Measurements from ENCODE around the gene SDSL. TPM values are rescaled to one million over a fixed set of nuclear protein-coding genes. Genes with fewer than 3 reads are reported as not detected.

The SDSL gene
- total RNA-seq (10 to 100 TPM in 1 of 2 donors, 1 to 10 TPM in 1; 3.0 to 15.5 TPM), polyA plus RNA-seq (10 to 100 TPM; 10.6 to 25.8 TPM)
- long read RNA-seq, donor 1, partial matches to known transcripts = 0 of 2 reads
- long read RNA-seq, donor 1, other reads (novel, unspliced or antisense) = 0 of 2 reads
- long read RNA-seq, donor 2, partial matches to known transcripts = 0 of 2 reads
- long read RNA-seq, donor 2, other reads (novel, unspliced or antisense) = 0 of 2 reads
- long read RNA-seq, donor 3, partial matches to known transcripts = 0 of 1 reads
- long read RNA-seq, donor 3, other reads (novel, unspliced or antisense) = 0 of 1 reads
- long read RNA-seq, donor 4, partial matches to known transcripts = 0 of 1 reads
- long read RNA-seq, donor 4, other reads (novel, unspliced or antisense) = 0 of 1 reads
- long read RNA-seq, donor 5, transcript SDSL-202 (8 exons, 1,449 nt) = major isoform, 6 of 7 reads
- long read RNA-seq, donor 5, partial matches to known transcripts = 0 of 7 reads
- long read RNA-seq, donor 5, other reads (novel, unspliced or antisense) = 0 of 7 reads

- peak; percentile 89 for ATAC-seq (ENCODE audit: insufficient read depth, low FRiP score)
- WGBS, 2 donors = 9 to 10% methylated on average over 13 of the region's 13 CpGs
- H3K9ac ChIP-seq (ENCODE audit: insufficient read depth in 1 of 2, low read length in 2 of 2) = peak within 1 kb of the TSS; percentile 75 to 85
- peaks cover 0 to 6% (median 0%) of the 10 kb centered on the region in 5 donors for H3K4me1 ChIP-seq (ENCODE audit: control insufficient read depth in 5 of 5, insufficient read depth in 5 of 5, low read length in 5 of 5)
- H3K4me3 ChIP-seq = peak within 1 kb of the TSS; percentile 47
- H3K27ac ChIP-seq (ENCODE audit: low read depth in 1 of 2, low read length in 1 of 2) = peak within 1 kb of the TSS in 1 of 2 donors; percentile 40
- no peaks in the 10 kb centered on the region for H3K9me3 ChIP-seq (ENCODE audit: control insufficient read depth in 4 of 4, insufficient read depth in 3 of 4, low read length in 3 of 4)
- DNase-seq = peak; percentile 65 to 81 (median 67)
- TF ChIP-seq CTCF (IDR thresholded peaks at IDR 0.05; ENCODE audit: control extremely low read depth, extremely low read depth) = no peak
- no peaks in the 10 kb centered on the region for H3K36me3 ChIP-seq (ENCODE audit: control insufficient read depth in 4 of 4, insufficient read depth in 4 of 4, low read length in 4 of 4)
- no peaks in the 10 kb centered on the region for H3K27me3 ChIP-seq (ENCODE audit: control insufficient read depth in 3 of 3, insufficient read depth in 3 of 3, low read length in 2 of 3)
Measured at GRCh38 chr12:113422030-113422885, at the start of gene SDSL. Gene SDSL, plus strand, starts transcription at chr12:113422380. Its CDS starts 5,603 bp downstream, at chr12:113427983.

DNA sequence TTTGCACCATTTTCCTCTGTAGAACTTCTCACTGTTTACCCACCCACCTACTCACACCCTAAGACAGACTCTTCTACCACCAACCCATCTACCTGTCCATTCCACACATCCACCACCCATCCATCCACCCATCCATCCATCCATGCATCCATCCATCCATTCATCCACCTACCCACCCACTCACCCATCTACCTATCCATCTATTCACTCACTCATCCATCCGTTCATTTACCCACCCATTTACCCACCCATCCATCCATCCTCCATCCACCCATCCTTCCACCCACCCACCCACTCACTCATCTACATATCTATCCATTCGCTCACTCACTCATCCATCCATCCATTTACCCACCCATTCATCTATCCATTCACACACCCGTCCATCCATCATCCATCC is 48.7 kb upstream of the SDSL start:
- Histone ChIP-seq H3K4me1 (ENCODE audit: control insufficient read depth in 5 of 5, insufficient read depth in 5 of 5, low read length in 5 of 5) (no peaks in the 10 kb centered on the region), H3K9ac (ENCODE audit: insufficient read depth in 1 of 2, low read length in 2 of 2) (no peak overlapping the region), H3K9me3 (ENCODE audit: control insufficient read depth in 4 of 4, insufficient read depth in 3 of 4, low read length in 3 of 4) (peaks cover 0 to 2% (median 0%) of the 10 kb centered on the region in 4 donors), H3K27ac (ENCODE audit: low read depth in 1 of 2, low read length in 1 of 2) (no peak overlapping the region), H3K4me3 (no peak overlapping the region), H3K27me3 (ENCODE audit: control insufficient read depth in 3 of 3, insufficient read depth in 3 of 3, low read length in 2 of 3) (no peaks in the 10 kb centered on the region), H3K36me3 (ENCODE audit: control insufficient read depth in 4 of 4, insufficient read depth in 4 of 4, low read length in 4 of 4) (peaks cover 13 to 45% (median 16%) of the 10 kb centered on the region in 4 donors)
- no peak for DNase-seq
- no peak for ATAC-seq (ENCODE audit: insufficient read depth, low FRiP score)
- WGBS, 2 donors = 95 to 97% methylated on average over 3 of the region's 3 CpGs
- TF ChIP-seq CTCF (IDR thresholded peaks at IDR 0.05; ENCODE audit: control extremely low read depth, extremely low read depth) = no peak

GRCh38 chr12:113373969-113374368 is 48.2 kb upstream of the SDSL start:
- H3K9me3 ChIP-seq (ENCODE audit: control insufficient read depth in 4 of 4, insufficient read depth in 3 of 4, low read length in 3 of 4) = peaks cover 0 to 2% (median 0%) of the 10 kb centered on the region in 4 donors
- H3K4me1 ChIP-seq (ENCODE audit: control insufficient read depth in 5 of 5, insufficient read depth in 5 of 5, low read length in 5 of 5) = no peaks in the 10 kb centered on the region
- WGBS, 2 donors = 84 to 88% methylated on average over 3 of the region's 3 CpGs
- peaks cover 13 to 46% (median 16%) of the 10 kb centered on the region in 4 donors for H3K36me3 ChIP-seq (ENCODE audit: control insufficient read depth in 4 of 4, insufficient read depth in 4 of 4, low read length in 4 of 4)
- TF ChIP-seq CTCF (IDR thresholded peaks at IDR 0.05; ENCODE audit: control extremely low read depth, extremely low read depth) = no peak
- DNase-seq (no peak), ATAC-seq (ENCODE audit: insufficient read depth, low FRiP score) (no peak)
- H3K9ac ChIP-seq (ENCODE audit: insufficient read depth in 1 of 2, low read length in 2 of 2) = no peak overlapping the region
- no peak overlapping the region for H3K27ac ChIP-seq (ENCODE audit: low read depth in 1 of 2, low read length in 1 of 2)
- H3K27me3 ChIP-seq (ENCODE audit: control insufficient read depth in 3 of 3, insufficient read depth in 3 of 3, low read length in 2 of 3) = no peaks in the 10 kb centered on the region
- H3K4me3 ChIP-seq = no peak overlapping the region
